ENCODE measurements around the gene SF1.

Gene SF1

DNA sequence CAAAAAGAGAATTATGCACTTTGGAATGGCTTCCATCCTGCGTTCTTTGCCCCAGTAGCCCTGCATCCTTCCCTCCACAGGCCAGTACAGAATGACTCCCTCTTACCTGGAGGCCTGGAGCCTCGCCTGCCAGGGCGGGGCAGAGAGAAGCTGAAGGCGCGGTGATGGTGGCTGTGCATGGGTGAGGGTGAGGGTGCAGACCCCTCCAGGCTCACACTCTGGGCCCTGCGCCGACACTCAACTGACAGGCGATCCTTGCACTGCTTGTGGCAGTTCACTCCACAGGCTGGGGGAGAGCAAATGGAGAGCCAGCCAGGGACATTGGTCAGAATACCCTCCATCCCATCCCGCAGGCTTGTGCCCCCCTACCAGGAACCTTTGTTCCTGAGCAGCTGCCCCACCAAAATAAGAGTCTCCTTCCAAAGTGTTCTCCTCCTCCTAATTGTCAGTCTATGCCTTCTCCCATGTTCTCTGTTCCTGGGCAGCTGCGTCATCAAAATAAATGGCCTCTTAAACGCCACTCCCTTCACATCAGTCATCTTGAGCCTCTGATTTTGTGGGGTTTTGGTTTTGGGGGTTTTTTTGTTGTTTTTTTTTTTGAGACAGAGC lies 49.5 kb downstream of the SF1 start:
- no peak for TF ChIP-seq POLR2A (IDR thresholded peaks at IDR 0.05; ENCODE audit: low read depth, low read length)
- no peak for FAIRE-seq
- DNase-seq (ENCODE audit: insufficient read length, low spot score): no peak

DNA sequence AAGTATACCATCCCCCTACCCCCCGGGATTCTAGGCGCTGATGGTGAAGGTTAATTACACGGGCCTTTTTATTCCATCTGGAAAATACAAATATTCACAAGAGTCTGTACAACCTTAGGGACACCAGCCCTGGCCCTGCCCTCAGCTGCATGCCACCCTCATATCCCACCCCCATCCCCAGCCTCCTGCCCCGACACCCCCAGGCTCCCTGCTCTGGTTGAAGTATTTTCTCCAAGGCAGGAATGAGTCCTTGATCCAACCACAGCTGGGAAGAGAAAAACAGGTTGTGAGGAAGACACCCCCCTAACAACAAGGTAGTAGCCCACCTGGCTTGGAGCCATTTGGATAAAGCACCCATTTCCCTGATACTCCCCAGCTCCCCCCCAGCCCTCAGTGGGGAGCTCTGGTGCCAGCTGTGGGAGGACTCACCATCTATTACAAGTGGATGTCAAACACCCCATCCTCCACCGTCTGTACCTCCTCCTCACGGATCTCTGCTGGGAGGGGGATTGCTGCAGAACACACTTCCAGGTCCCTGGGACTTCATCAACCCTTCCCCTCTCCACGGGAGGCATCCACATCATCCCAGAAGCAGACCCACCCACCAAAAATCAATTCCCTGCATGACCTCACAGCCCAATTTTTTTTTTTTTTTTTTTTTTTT lies 51.3 kb downstream of the SF1 start:
- no peak for FAIRE-seq
- DNase-seq (ENCODE audit: insufficient read length, low spot score): no peak

DNA sequence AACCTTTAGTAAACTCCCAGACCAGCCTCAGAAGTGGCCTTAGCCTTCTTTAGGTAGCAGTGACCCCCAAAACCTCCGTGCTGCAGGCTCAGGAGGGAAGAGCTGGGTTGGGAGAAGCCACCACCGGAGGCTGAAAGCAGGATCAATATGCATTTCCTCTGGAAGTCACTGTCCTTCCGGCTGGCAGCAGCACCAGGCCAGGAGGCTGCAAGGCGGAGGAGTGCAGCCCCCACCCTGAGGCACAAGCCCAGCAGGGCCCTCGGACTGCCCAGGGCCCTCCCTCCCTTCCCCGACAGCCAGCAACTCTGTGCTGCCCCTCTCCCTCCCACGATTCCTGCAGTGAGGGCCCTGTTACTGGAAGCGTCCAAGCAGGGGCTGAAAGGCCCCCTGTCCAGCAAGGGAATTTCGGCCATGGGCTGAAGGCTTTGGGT lies 52.1 kb downstream of the SF1 start:
- DNase-seq (ENCODE audit: insufficient read length, low spot score) (no peak), FAIRE-seq (no peak)
- no peak for TF ChIP-seq POLR2A (IDR thresholded peaks at IDR 0.05; ENCODE audit: low read depth, low read length)

More for the DNA sequence above, 51.3 kb downstream of the SF1 start:
- TF ChIP-seq POLR2A (IDR thresholded peaks at IDR 0.05; ENCODE audit: low read depth, low read length): no peak

DNA sequence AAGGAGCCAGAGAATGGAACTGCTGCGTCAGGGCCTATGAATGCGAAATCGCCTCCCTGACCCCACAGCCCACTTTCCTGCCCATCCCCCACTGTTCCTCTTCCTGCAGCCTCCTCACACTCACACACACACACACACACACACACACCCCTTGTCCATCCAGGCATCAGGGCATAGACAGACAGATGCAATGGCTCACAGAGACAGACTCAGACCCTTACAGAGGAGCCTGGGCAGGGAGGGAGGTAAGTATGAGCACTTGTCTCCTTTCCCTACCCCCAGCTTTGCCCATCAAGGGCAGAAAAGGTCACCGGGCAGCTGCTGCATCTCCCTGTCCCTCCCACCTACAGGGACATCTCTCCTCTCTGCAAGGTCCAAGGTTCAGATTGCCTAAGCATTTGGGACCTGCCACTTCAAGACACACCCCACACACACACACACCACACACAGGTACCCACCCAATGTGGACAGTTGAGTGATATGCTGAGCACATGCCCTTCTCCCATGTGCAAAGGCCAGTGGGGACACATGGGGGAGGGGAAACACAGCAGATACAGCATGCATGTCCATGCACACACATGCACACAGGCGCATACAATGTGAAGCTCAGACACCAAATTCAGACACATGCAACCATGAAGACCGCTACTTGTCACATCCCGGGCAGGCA lies 53.3 kb downstream of the SF1 start:
- FAIRE-seq (no peak), DNase-seq (ENCODE audit: insufficient read length, low spot score) (no peak)
- TF ChIP-seq POLR2A (IDR thresholded peaks at IDR 0.05; ENCODE audit: low read depth, low read length): no peak

DNA sequence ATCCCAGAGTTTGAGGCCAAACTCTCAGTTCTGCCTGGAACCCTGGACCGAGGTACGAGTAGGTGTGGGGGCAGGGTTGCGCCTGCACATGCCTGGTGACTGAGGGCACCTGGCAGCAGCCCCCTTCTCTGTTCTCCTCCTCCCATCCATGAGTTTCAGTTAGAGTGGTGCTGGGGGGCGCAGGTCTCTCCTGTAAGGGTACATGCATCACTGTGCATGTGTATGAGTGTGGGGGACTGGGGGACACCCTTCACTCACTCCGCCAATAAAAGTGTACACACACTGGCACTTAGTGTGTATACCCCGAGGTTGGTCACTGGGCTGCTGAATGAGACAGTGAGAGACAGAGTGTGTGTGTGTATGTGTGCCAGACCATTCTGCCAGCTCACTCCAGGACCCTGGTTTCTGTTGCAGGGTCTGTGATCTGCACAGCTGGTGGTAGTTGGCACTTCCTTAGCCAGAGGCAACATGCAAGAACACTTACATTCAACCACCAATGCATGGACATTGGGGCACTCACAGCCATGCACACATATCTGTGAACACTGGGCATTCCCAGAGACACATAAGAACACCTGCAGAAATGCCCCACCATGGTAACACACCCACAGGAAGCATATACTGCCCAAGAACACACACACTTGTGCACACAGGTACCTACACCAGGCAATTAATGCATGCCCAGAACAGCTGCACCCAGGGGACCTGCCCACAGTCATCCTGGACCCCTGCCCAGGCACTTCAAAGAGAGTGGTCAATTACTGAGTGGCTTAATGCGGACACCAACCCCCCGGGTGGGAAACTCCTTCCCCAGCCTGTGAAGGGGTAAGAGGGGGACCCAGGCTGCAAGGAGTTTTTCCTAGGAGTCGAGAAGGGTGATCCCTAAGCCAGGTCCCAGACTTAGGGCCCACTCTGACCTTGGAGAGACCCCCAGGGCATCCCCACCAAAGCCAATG lies 54.2 kb downstream of the SF1 start:
- FAIRE-seq (no peak), DNase-seq (ENCODE audit: insufficient read length, low spot score) (no peak)
- TF ChIP-seq POLR2A (IDR thresholded peaks at IDR 0.05; ENCODE audit: low read depth, low read length): no peak

DNA sequence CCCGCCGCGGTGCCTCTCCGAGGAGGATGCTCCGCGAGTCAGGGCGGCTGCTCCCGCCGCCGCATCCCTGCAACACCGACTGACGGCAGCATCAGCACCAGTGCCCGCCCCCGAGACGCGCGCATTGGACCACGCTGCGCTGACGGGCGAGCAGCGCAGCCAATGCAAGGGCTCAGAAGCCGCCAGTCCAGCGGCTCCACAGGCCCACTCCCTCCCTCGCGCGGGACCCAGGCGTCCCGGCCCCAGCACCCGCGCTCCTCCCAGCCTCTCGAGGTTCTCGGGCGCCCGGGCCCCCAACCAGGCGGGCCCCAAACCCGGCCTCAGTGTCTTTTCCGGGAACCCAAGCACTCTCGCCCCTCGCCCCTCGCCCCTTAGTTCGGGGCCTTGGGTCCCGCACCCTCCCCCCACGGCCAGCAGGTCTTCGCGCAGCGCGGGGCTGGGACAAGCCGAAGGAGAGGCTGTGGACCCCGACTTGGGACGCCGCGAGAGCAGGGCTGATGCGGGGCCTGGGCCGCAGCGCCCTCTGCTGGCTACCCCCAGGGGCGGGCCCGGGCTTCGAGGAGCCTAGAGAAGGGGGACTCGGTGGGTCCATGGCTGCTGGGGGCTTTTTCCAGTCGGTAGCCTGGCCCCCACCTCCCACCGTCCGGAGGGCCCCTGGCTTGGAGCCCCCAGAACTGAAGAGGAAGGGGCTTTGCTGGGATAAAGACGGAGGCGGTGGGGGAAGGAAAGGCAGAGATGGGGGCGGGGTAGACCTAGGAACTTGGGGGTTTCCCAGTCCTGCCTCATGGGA lies 55.0 kb downstream of the SF1 start, which contains the start of gene NRXN2:
NRXN2 (minus strand) TSS at position 81 of the 790 bp plus-strand sequence. CDS start 9,498 bp downstream, outside the sequence.
- DNase-seq (ENCODE audit: insufficient read length, low spot score) (peak; percentile 96), FAIRE-seq (no peak)
- no peak for TF ChIP-seq POLR2A (IDR thresholded peaks at IDR 0.05; ENCODE audit: low read depth, low read length)

DNA sequence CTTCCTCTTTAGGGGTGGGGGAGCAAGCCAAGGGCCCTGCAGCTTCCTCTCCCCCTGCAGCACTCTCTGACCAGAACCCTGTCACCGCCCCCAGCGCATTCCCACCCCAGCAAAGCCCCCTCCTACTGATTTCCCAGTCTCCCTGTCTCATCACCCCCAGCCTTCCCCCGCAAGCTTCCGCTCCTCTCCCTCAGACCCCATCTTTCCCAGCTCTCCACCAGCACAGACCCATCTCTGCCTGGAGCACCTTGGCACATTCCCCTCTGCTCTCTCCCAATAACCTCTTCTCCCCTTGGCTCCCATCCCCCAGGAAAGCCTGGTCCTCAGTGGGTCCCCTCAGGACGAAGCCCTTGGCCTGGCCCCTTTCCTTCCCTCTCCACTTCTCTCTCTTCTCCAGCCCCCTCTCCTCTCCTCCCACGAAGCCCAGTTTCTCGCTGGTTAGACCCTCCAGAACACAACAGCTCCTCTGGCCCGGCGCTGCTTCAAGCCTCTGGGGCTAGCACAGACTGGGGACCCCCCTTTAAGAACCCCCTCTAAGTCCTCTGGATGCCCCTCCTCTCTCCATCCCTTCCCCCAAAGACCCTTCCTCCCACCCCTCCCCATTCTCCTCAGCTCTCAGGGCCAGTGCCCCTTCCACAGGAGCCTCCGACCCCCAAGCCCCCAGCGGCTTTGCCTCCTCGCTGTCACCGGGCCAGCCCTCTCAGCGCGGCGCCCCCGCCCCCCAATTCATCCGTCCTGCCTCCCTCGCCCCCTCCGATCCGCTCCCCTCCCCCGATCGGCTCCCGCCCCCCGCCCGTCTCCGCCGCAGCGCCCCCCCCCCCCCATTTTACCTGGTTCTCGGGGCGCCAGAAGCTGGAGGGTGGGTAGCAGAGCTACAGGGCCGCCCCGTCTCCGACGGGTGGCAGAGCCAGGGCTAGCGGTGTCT lies 55.9 kb downstream of the SF1 start:
- no peak for TF ChIP-seq POLR2A (IDR thresholded peaks at IDR 0.05; ENCODE audit: low read depth, low read length)
- DNase-seq (ENCODE audit: insufficient read length, low spot score) (no peak), FAIRE-seq (no peak)

DNA sequence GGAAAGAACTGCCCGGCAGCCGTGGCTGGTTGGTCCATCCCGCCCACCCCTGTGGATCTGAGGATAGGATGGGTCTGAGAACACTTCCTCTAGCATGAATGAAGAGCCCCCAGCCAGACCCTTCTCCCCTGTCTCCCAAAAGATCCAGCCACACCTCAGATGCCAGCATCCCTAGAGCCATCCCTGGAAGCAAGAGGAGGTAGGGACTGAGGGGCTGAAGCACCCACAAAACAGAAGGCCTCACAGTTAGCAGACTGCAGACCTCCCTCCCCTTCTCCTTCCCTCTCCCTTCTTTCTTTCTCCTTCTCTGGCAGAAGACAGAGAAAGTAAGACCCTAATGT lies 57.0 kb downstream of the SF1 start:
- TF ChIP-seq POLR2A (IDR thresholded peaks at IDR 0.05; ENCODE audit: low read depth, low read length): no peak
- DNase-seq (ENCODE audit: insufficient read length, low spot score): no peak
- FAIRE-seq: no peak

DNA sequence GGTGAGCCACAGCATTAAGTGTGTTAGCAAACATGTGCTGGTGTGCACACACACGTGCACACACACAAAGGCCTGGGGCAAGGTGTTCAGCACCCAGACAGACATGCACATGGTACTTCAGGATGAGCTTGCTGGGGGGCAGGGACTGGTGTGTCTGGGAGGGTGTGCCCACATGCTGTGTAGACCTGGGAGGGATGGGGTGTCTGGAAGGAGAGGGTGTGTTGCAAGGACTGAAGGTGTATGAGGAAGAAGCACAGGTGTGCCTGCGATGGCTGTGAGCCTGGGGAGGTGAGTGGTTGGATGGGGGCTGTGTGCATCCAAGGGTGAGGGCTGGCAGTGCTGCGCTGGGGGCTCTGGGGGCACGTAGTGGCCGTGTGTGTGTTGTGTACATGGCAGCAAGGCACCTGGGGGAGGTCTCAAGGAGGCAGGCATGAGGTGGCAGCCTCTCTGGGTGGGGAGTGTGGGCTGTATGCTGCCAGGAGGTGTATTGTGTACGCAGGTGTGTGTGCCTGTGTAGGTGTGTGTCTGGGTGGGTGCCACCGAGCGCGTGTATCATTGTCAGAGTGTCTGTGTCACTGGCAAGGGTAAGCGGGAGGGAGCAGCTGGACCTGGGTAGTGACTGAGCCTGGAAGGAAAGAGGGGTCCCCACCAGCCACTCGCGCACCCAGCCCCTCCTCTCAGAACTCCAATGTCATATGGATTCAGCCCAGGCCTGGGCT lies 57.5 kb downstream of the SF1 start:
- no peak for FAIRE-seq

DNA sequence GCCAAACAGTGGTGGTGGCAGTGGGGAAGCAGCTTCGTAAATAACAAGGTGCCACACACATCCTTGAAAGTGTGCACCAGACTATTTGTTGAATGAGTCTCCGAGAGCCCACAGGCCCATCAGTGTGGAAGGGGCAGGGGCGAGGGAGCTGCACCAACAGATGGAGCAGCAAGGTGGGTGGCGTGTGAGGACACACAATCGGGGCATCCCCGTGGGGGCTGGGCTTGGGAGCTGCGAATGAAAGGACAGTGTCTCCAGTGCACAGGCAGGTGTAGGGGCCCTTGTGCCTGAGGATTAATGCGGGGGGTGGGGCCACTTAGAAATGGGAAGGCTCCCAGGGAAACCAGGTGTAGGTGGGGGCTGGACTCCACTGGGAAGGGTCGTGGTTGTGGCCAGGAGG lies 58.2 kb downstream of the SF1 start:
- no peak for DNase-seq (ENCODE audit: insufficient read length, low spot score)
- no peak for TF ChIP-seq POLR2A (IDR thresholded peaks at IDR 0.05; ENCODE audit: low read depth, low read length)
- no peak for FAIRE-seq

More for the DNA sequence above, 57.5 kb downstream of the SF1 start:
- TF ChIP-seq POLR2A (IDR thresholded peaks at IDR 0.05; ENCODE audit: low read depth, low read length): no peak
- DNase-seq (ENCODE audit: insufficient read length, low spot score): no peak

DNA sequence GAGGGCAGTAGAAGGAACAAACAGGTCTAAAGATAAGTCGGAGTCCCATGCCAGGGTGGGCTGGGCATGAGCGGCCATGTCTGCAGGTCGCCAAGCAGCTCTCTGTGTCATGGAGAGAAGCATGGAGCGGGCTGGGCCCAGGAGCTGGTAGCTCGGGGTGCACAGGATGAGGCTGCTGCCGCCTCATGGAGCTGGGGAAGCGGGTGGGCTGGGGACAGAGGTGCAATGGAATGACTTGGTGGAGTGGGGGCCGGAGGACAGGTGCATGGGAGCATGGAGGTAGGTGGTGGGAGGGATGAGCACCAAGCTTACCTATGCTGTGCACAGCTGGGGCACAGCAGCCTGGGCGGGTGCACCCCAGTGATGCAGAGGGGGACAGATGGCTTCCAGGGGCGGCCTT lies 58.9 kb downstream of the SF1 start:
- DNase-seq (ENCODE audit: insufficient read length, low spot score) (no peak), FAIRE-seq (no peak)
- no peak for TF ChIP-seq POLR2A (IDR thresholded peaks at IDR 0.05; ENCODE audit: low read depth, low read length)

DNA sequence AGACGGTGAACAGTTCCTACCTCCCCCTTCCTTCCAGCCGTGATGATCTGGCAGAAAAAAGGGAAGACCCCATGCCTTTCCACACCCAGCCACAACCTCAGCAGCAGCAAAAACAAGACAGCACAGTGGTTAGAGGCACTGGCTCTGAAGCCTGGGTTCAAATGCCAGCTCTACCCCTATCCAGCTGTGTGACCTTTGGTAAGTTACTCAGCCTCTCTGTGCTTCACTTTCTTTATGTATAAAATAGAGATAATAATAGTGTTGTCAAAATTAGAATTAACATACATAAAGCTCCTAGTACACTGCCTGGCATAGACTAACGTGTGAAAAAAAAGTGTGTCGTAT lies 59.6 kb downstream of the SF1 start:
- FAIRE-seq (no peak), DNase-seq (ENCODE audit: insufficient read length, low spot score) (no peak)
- no peak for TF ChIP-seq POLR2A (IDR thresholded peaks at IDR 0.05; ENCODE audit: low read depth, low read length)
